ENCODE measurements around the gene GPATCH2. TPM values are rescaled to one million over a fixed set of nuclear protein-coding genes. Genes with fewer than 3 reads are reported as not detected.

Gene GPATCH2
- total RNA-seq, 4 donors from 2014 or later = 6.1 to 16.6 (median 11.0) TPM

GRCh38 chr1:217614200-217614712 is 16.6 kb downstream of the GPATCH2 start:
- no peaks in the 10 kb centered on the region for H3K9me3 ChIP-seq
- H3K27me3 ChIP-seq = no peaks in the 10 kb centered on the region
- H3K4me3 ChIP-seq = no peak overlapping the region
- H3K27ac ChIP-seq = no peak overlapping the region
- WGBS, 2 donors = 53 to 77% methylated on average over 3 of the region's 3 CpGs
- H3K36me3 ChIP-seq = peaks cover 0 to 43% (median 0%) of the 10 kb centered on the region in 3 donors
- TF ChIP-seq POLR2A (IDR thresholded peaks at IDR 0.05) = no peak
- TF ChIP-seq, protein P1, sequence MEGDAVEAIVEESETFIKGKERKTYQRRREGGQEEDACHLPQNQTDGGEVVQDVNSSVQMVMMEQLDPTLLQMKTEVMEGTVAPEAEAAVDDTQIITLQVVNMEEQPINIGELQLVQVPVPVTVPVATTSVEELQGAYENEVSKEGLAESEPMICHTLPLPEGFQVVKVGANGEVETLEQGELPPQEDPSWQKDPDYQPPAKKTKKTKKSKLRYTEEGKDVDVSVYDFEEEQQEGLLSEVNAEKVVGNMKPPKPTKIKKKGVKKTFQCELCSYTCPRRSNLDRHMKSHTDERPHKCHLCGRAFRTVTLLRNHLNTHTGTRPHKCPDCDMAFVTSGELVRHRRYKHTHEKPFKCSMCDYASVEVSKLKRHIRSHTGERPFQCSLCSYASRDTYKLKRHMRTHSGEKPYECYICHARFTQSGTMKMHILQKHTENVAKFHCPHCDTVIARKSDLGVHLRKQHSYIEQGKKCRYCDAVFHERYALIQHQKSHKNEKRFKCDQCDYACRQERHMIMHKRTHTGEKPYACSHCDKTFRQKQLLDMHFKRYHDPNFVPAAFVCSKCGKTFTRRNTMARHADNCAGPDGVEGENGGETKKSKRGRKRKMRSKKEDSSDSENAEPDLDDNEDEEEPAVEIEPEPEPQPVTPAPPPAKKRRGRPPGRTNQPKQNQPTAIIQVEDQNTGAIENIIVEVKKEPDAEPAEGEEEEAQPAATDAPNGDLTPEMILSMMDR (IDR thresholded peaks at IDR 0.05) = no peak
- H3K4me1 ChIP-seq = no peaks in the 10 kb centered on the region
- intact Hi-C loops (cut with DNase I) = no loop called here
- no peak for DNase-seq

DNA sequence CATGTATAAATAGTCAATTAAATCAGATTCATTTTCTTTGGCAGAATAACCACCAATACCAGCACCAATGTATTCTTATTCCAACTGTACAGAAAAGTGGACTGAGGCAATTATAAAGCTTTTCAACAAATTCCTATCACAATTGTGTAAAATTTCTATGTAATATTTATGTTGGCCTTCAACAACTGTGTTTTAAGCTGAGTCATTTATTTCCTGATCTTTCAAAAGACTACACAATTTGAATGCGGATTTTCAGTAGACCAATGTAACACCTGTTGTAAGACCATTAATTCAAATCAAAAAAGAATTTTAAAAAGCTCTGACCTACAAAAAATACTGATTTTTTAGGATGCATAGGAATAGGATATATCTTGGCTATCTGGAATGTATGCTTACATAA is 25.5 kb downstream of the GPATCH2 start:
- 76 to 96% methylated on average over 1 of the region's 1 CpG for WGBS, 2 donors
- Histone ChIP-seq H3K36me3 (peaks cover 0 to 42% (median 0%) of the 10 kb centered on the region in 3 donors), H3K4me3 (no peak overlapping the region), H3K4me1 (no peaks in the 10 kb centered on the region), H3K9me3 (no peaks in the 10 kb centered on the region), H3K27ac (no peak overlapping the region), H3K27me3 (no peaks in the 10 kb centered on the region)
- intact Hi-C loops (cut with DNase I) = no loop called here
- TF ChIP-seq POLR2A (IDR thresholded peaks at IDR 0.05) = no peak
- TF ChIP-seq, protein P1 (IDR thresholded peaks at IDR 0.05) = no peak
- DNase-seq = no peak

- TF ChIP-seq, protein P1 (IDR thresholded peaks at IDR 0.05) = no peak
- TF ChIP-seq POLR2A (IDR thresholded peaks at IDR 0.05) = no peak
- Histone ChIP-seq H3K27me3 (no peaks in the 10 kb centered on the region), H3K27ac (no peak overlapping the region), H3K4me3 (no peak overlapping the region), H3K36me3 (peaks cover 0 to 27% (median 0%) of the 10 kb centered on the region in 3 donors), H3K4me1 (no peaks in the 10 kb centered on the region), H3K9me3 (no peaks in the 10 kb centered on the region)
- no peak for DNase-seq
- intact Hi-C loops (cut with DNase I) = no loop called here
Observed at GRCh38 chr1:217602380-217602779, 28.5 kb downstream of the GPATCH2 start.

- WGBS, 2 donors = 47 to 68% methylated on average over 2 of the region's 2 CpGs
- no peak for TF ChIP-seq POLR2A (IDR thresholded peaks at IDR 0.05)
- TF ChIP-seq, protein P1 (IDR thresholded peaks at IDR 0.05) = no peak
Observed at GRCh38 chr1:217599154-217599553, 31.7 kb downstream of the GPATCH2 start.

DNA sequence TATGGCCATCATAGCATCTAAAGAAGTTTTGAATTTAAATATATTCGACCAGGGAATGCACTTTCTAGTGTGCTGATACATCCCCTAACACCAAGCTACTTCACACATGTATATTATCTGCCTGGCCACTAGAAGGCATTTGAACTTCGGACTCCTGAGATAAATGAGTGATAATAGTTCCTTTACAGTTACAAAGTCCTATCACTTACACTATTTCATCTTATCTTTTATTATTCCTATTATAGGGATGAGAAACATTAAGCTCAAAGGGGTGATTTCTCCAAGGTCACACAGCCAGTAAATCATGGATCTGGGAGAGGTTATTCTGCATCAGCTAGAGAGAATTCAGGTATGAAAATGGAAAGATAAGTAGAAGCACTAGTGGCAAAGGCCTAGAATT is 40.3 kb downstream of the GPATCH2 start:
- WGBS, 2 donors = 92 to 97% methylated on average over 2 of the region's 2 CpGs

More at GRCh38 chr1:217599154-217599553, 31.7 kb downstream of the GPATCH2 start:
- H3K36me3 ChIP-seq = peaks cover 0 to 21% (median 0%) of the 10 kb centered on the region in 3 donors
- H3K4me1 ChIP-seq = no peaks in the 10 kb centered on the region
- no peak overlapping the region for H3K4me3 ChIP-seq
- no peak overlapping the region for H3K27ac ChIP-seq
- no peaks in the 10 kb centered on the region for H3K27me3 ChIP-seq
- intact Hi-C loops (cut with DNase I) = no loop called here
- no peaks in the 10 kb centered on the region for H3K9me3 ChIP-seq
- no peak for DNase-seq

More for the DNA sequence above, 40.3 kb downstream of the GPATCH2 start:
- H3K9me3 ChIP-seq = no peaks in the 10 kb centered on the region
- no peaks in the 10 kb centered on the region for H3K4me1 ChIP-seq
- no peak overlapping the region for H3K4me3 ChIP-seq
- H3K27me3 ChIP-seq = no peaks in the 10 kb centered on the region
- peaks cover 0 to 15% (median 0%) of the 10 kb centered on the region in 3 donors for H3K36me3 ChIP-seq
- no peak for DNase-seq
- intact Hi-C loops (cut with DNase I) = no loop called here
- TF ChIP-seq POLR2A (IDR thresholded peaks at IDR 0.05) = no peak
- TF ChIP-seq, protein P1 (IDR thresholded peaks at IDR 0.05) = no peak
- no peak overlapping the region for H3K27ac ChIP-seq

All from esophagus squamous epithelium (tissue), 5 donors.